Ovary (tissue), 3 donors: Measurements from ENCODE around the gene ASPSCR1.

Source experiments
- CTCF ChIP-seq, 3 donors: fragments of 450-650 bp in 2 of 3; fragments of 200-600 bp in 1 of 3; IDR thresholded peaks; one replicate each; pipeline versions ENCODE4 v1.5.1 to v1.8.0; 2016 to 2022; ENCODE audit warnings: antibody characterized with exemption in 3 of 3, mild to moderate bottlenecking in 1 of 3
- POLR2A ChIP-seq: fragments of 450-650 bp; IDR thresholded peaks from one replicate; pipeline ENCODE4 v1.6.1; 2017; ENCODE audit warnings: antibody characterized with exemption, mild to moderate bottlenecking, moderate library complexity
- donor health status: DM: no; HTN: no; CAD: no.

GRCh38 chr17:82000803-82001570, 23.6 kb downstream of the ASPSCR1 start:
- TF ChIP-seq CTCF (IDR thresholded peaks at IDR 0.05), result no peak
- TF ChIP-seq POLR2A, result no peak
